MCF 10A (cell line): ENCODE measurements around the gene DNAJC11. TPM values are rescaled to one million over a fixed set of nuclear protein-coding genes. Genes with fewer than 3 reads are reported as not detected.
"Not testable (repeated sequence)": the region's sequence is repeated elsewhere in the genome, so short reads cannot be mapped to it uniquely, and the experiment has no call there.

Experiments used
- BruUV-seq: library from RNA; stranded (reverse); fragments of 400-500 nt; replicated peaks from 2 replicates; lab custom pipeline; 2021; lab: Mats Ljungman, UMichigan
- CTCF ChIA-PET: fragments of 300-600 bp; sonication (Branson Sonifier 250); formaldehyde crosslinking; extraction: SDS; loops from one replicate; lab custom pipeline; 2021; ENCODE audit warnings: antibody characterized with exemption, inconsistent platforms; lab: Yijun Ruan, JAX
- POLR2A ChIA-PET: fragments of 300-600, 350-650 bp; sonication (Branson Sonifier 250); formaldehyde crosslinking; extraction: SDS; loops from one replicate; lab custom pipeline; 2020; ENCODE audit warnings: antibody characterized with exemption, inconsistent platforms; lab: Yijun Ruan, JAX
- DNase-seq: peaks from one replicate; pipeline ENCODE4 v3.0.0-alpha.2; 2018; ENCODE audit not compliant: unreplicated experiment
- H3K27ac Mint-ChIP-seq: one replicate; pipeline ENCODE4 v1.8.0; 2022; ENCODE audit warnings: mild to moderate bottlenecking, low read depth, mixed read lengths; ENCODE audit not compliant: unreplicated experiment
- H3K27me3 Mint-ChIP-seq: one replicate; pipeline ENCODE4 v1.8.0; 2022; ENCODE audit warnings: mixed read lengths; ENCODE audit not compliant: insufficient read depth, unreplicated experiment
- H3K36me3 Mint-ChIP-seq: one replicate; pipeline ENCODE4 v1.8.0; 2022; ENCODE audit warnings: mild to moderate bottlenecking, moderate library complexity, mixed read lengths; ENCODE audit not compliant: insufficient read depth, unreplicated experiment
- H3K4me1 Mint-ChIP-seq: one replicate; pipeline ENCODE4 v1.8.0; 2022; ENCODE audit warnings: mixed read lengths; ENCODE audit not compliant: insufficient read depth, unreplicated experiment
- H3K4me3 Mint-ChIP-seq: one replicate; pipeline ENCODE4 v1.8.0; 2022; ENCODE audit warnings: mild to moderate bottlenecking, moderate library complexity, mixed read lengths; ENCODE audit not compliant: unreplicated experiment
- H3K9me3 Mint-ChIP-seq: one replicate; pipeline ENCODE4 v1.8.0; 2022; ENCODE audit warnings: mixed read lengths; ENCODE audit not compliant: unreplicated experiment
- intact Hi-C: fragments of 100-400 bp; cut with micrococcal nuclease; formaldehyde crosslinking; loops from 2 replicates; pipeline ENCODE4 v1.14.1; 2022
- total RNA-seq: library from RNA; stranded (reverse); gene quantifications from 2 replicates; pipeline ENCODE4 v1.2.3, GENCODE V29; 2022
- TF ChIP-seq, protein P1 (sequence below): fragments of 200-600 bp; IDR thresholded peaks from one replicate; pipeline ENCODE4 v1.8.0; 2022; ENCODE audit warnings: antibody characterized with exemption, mild to moderate bottlenecking; ENCODE audit not compliant: unreplicated experiment

The DNAJC11 gene
- total RNA-seq, 1 experiment from 2014 or later: 76.1 TPM

DNA sequence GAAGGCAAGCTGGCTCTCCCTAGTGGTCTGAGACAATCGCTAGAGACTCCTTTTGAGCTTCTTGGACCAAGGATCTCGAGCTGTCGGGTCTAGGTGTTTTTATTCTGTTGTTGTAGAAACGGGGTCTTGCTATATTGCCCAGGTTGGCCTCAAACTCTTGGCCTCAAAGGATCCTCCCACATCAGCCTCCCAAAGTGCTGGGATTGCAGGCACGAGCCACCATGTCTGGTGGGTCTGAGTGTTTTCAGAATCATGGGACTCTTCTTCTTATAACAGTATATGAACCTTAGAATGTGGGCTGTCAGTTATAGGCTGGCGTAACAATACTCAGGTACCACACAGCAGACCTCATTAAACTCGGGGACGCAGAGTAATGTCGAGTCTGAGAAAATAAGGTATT lies 33.1 kb downstream of the DNAJC11 start:
- Mint-ChIP-seq H3K9me3 (no peaks in the 10 kb centered on the region), H3K4me1 (no peaks in the 10 kb centered on the region), H3K27ac (no peak overlapping the region), H3K4me3 (no peak overlapping the region), H3K36me3 (peaks cover 75% of the 10 kb centered on the region), H3K27me3 (no peaks in the 10 kb centered on the region)
- DNase-seq: no peak
- ChIA-PET POLR2A (no interaction called here), CTCF (interaction anchor here (0.8 kb wide), 1 partner anchor 36 kb away, joined by 5 read pairs; no protein-coding TSS in a partner anchor)
- BruUV-seq: no TSS peak
- TF ChIP-seq, protein P1, sequence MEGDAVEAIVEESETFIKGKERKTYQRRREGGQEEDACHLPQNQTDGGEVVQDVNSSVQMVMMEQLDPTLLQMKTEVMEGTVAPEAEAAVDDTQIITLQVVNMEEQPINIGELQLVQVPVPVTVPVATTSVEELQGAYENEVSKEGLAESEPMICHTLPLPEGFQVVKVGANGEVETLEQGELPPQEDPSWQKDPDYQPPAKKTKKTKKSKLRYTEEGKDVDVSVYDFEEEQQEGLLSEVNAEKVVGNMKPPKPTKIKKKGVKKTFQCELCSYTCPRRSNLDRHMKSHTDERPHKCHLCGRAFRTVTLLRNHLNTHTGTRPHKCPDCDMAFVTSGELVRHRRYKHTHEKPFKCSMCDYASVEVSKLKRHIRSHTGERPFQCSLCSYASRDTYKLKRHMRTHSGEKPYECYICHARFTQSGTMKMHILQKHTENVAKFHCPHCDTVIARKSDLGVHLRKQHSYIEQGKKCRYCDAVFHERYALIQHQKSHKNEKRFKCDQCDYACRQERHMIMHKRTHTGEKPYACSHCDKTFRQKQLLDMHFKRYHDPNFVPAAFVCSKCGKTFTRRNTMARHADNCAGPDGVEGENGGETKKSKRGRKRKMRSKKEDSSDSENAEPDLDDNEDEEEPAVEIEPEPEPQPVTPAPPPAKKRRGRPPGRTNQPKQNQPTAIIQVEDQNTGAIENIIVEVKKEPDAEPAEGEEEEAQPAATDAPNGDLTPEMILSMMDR: no peak
- intact Hi-C loops: no loop called here

DNA sequence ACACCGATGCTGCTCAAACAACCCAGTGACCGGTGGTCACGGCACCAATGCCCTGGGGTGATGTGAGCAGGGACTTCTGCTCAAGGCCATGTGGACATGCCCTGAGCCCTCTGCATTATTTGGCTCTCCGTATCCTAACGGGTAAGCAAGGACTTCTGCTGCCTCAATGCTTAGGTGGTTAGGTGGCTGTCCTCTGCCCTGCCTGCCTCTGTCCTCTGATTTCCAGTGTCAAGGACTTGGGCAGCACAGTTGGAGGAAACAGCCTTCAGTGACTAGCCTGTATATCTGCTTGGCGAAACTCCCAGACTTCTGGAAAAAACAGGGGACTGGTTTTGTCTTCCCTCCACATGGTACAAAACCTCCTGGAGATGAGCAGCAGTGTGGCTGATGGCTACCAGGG lies 34.5 kb downstream of the DNAJC11 start:
- Mint-ChIP-seq H3K9me3 (no peaks in the 10 kb centered on the region), H3K4me1 (no peaks in the 10 kb centered on the region), H3K27ac (no peak overlapping the region), H3K36me3 (peaks cover 77% of the 10 kb centered on the region), H3K27me3 (no peaks in the 10 kb centered on the region), H3K4me3 (no peak overlapping the region)
- TF ChIP-seq, protein P1: no peak
- no peak for DNase-seq
- ChIA-PET CTCF (interaction anchor here (1.2 kb wide), 1 partner anchor 23 kb away, joined by 3 read pairs; no protein-coding TSS in a partner anchor), POLR2A (interaction anchor here (0.6 to 0.9 kb wide), 2 partner anchors 10 to 34 kb away, joined by 3 to 4 read pairs; partner anchors contain the start of gene DNAJC11)
- no TSS peak for BruUV-seq
- intact Hi-C loops: no loop called here

DNA sequence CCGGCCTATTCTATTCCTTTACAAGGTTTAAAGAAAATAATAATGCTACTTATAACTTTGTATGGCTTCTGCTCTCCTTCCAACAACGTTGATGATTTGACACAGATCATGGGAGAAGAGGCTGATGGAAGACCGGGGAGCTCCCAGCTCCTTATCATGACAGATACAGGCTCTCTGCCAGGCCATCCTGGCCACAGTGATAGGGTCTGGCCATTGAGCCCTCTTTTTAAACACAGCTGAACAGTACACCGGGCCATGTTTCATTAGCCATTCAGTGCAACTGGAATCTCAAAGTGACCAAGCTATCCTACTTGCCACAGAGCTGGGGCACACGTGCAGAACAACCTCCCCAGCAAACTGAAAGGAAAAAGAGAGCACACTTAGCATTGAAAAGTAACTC lies 34.9 kb downstream of the DNAJC11 start:
- no peak for DNase-seq
- no peak overlapping the region for H3K4me3 Mint-ChIP-seq
- POLR2A ChIA-PET: interaction anchor here (0.9 kb wide), 1 partner anchor 9 kb away, joined by 4 read pairs; no protein-coding TSS in a partner anchor
- H3K4me1 Mint-ChIP-seq: no peaks in the 10 kb centered on the region
- no peaks in the 10 kb centered on the region for H3K9me3 Mint-ChIP-seq
- peaks cover 72% of the 10 kb centered on the region for H3K36me3 Mint-ChIP-seq
- intact Hi-C loops: no loop called here
- TF ChIP-seq, protein P1: no peak
- H3K27me3 Mint-ChIP-seq: no peaks in the 10 kb centered on the region
- no peak overlapping the region for H3K27ac Mint-ChIP-seq
- BruUV-seq: no TSS peak
- CTCF ChIA-PET: interaction anchor here (1.2 kb wide), 1 partner anchor 22 kb away, joined by 3 read pairs; no protein-coding TSS in a partner anchor

DNA sequence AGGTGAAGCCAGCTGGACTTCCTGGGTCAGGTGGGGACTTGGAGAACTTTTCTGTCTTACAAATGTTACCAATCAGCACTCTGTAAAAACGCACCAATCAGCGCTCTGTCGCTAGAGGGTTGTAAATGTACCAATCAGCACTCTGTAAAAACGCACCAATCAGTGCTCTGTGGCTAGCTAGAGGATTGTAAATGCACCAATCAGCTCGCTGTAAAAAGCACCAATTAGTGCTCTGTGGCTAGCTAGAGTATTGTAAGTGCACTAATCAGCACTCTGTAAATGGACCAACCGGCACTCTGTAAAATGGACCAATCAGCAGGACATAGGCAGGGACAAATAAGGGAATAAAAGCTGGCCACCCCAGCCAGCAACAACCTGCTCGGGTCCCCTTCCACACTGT lies 39.1 kb downstream of the DNAJC11 start:
- POLR2A ChIA-PET, intact Hi-C loops, BruUV-seq, H3K27ac Mint-ChIP-seq, H3K27me3 Mint-ChIP-seq, DNase-seq, H3K4me3 Mint-ChIP-seq, H3K9me3 Mint-ChIP-seq: not testable (repeated sequence)
- CTCF ChIA-PET: interaction anchor here (0.6 to 1.4 kb wide), 2 partner anchors 17 to 28 kb away, joined by 3 to 5 read pairs; no protein-coding TSS in a partner anchor
- Mint-ChIP-seq H3K4me1 (peaks cover 10% of the 10 kb centered on the region), H3K36me3 (peaks cover 46% of the 10 kb centered on the region)
